GM12874 (cell line): Measurements from ENCODE around the gene WDR88.

Experiments
- CTCF ChIP-seq: IDR thresholded peaks from 2 replicates; pipeline ENCODE4 v1.5.1; 2011; ENCODE audit warnings: low read depth, mild to moderate bottlenecking, control low read depth, low read length, moderate library complexity; ENCODE audit not compliant: insufficient read depth

Gene WDR88

GRCh38 chr19:33192010-33192409 lies 60.1 kb downstream of the WDR88 start:
- TF ChIP-seq CTCF, result peak; percentile 27; the same call in 1 of the 2 replicates

GRCh38 chr19:33193269-33193864 lies 61.5 kb downstream of the WDR88 start:
- no peak for TF ChIP-seq CTCF

GRCh38 chr19:33193865-33194362 lies 62.0 kb downstream of the WDR88 start, which contains the start of gene LRP3:
LRP3 (plus strand) TSS chr19:33194330; CDS start chr19:33194786, 456 bp downstream.
- TF ChIP-seq CTCF, result no peak

- TF ChIP-seq CTCF, result no peak
Measured at GRCh38 chr19:33194532-33194885, 62.6 kb downstream of the WDR88 start.

- TF ChIP-seq CTCF, result no peak
Measured at GRCh38 chr19:33194886-33195644, 63.2 kb downstream of the WDR88 start.

GRCh38 chr19:33195645-33196347 lies 63.9 kb downstream of the WDR88 start:
- no peak for TF ChIP-seq CTCF
